HEK293 (cell line): Measurements from ENCODE around the gene HECA.

Source experiments
- CTCF ChIA-PET: fragments of 350-600 bp; formaldehyde crosslinking; extraction: SDS; loops from one replicate; lab custom pipeline; 2021; ENCODE audit warnings: antibody characterized with exemption; lab: Yijun Ruan, JAX
- POLR2A ChIA-PET: fragments of 300-600 bp; formaldehyde crosslinking; extraction: SDS; loops from one replicate; lab custom pipeline; 2020; ENCODE audit warnings: antibody characterized with exemption, inconsistent platforms; lab: Yijun Ruan, JAX
- H3K27ac ChIP-seq: fragments of 200-500 bp; sonication (Bioruptor generic); 2 replicates; pipeline ENCODE4 v1.5.1; 2014; ENCODE audit warnings: low read depth, low read length, control low read depth, inconsistent platforms; ENCODE audit errors: extremely low read depth
- H3K36me3 ChIP-seq, 2 experiments: fragments of 200-500 bp in 1 of 2; sonication (Bioruptor generic) in 1 of 2; 1 replicate in 1 of 2; 2 replicates in 1 of 2; pipeline ENCODE4 v1.5.1; 2014 to 2017; ENCODE audit warnings: inconsistent platforms in 2 of 2, low read length in 2 of 2; ENCODE audit not compliant: control insufficient read depth in 2 of 2, insufficient read depth in 1 of 2
- H3K4me1 ChIP-seq: fragments of 200-500 bp; sonication (Bioruptor generic); 2 replicates; pipeline ENCODE4 v1.5.1; 2014; ENCODE audit warnings: mild to moderate bottlenecking, low read length, inconsistent platforms; ENCODE audit not compliant: control insufficient read depth, insufficient read depth
- H3K4me3 ChIP-seq: 2 replicates; pipeline ENCODE4 v1.5.1; 2011; ENCODE audit warnings: low read depth, mild to moderate bottlenecking, control low read depth, low read length, moderate library complexity
- H3K9me3 ChIP-seq: fragments of 200-500 bp; sonication (Bioruptor generic); 2 replicates; pipeline ENCODE4 v1.5.1; 2014; ENCODE audit warnings: low read depth, low read length, inconsistent platforms; ENCODE audit not compliant: control insufficient read depth, insufficient read depth
- FEZF1 ChIP-seq: fragments of 450-650 bp; formaldehyde crosslinking; IDR thresholded peaks from 2 replicates; pipeline ENCODE4 v1.5.1; 2016; ENCODE audit warnings: missing biosample characterization, missing genetic modification characterization
- GLI2 ChIP-seq: fragments of 450-650 bp; formaldehyde crosslinking; IDR thresholded peaks from 2 replicates; pipeline ENCODE4; 2017; ENCODE audit warnings: missing biosample characterization, missing genetic modification characterization, low read depth, borderline replicate concordance
- GLIS2 ChIP-seq: fragments of 450-650 bp; formaldehyde crosslinking; IDR thresholded peaks from 2 replicates; pipeline ENCODE4 v1.5.1; 2016; ENCODE audit warnings: missing biosample characterization, missing genetic modification characterization
- HOXC10 ChIP-seq: sonication (generic); formaldehyde crosslinking; IDR thresholded peaks from 2 replicates; pipeline ENCODE4 v1.8.1; 2023; ENCODE audit warnings: mild to moderate bottlenecking, missing genetic modification reagents
- KLF8 ChIP-seq: fragments of 450-650 bp; formaldehyde crosslinking; IDR thresholded peaks from 2 replicates; pipeline ENCODE4 v1.5.1; 2016; ENCODE audit warnings: missing biosample characterization, missing genetic modification characterization
- KLF9 ChIP-seq: fragments of 450-650 bp; formaldehyde crosslinking; IDR thresholded peaks from 2 replicates; pipeline ENCODE4 v1.5.1; 2016; ENCODE audit warnings: missing biosample characterization, missing genetic modification characterization, low read depth
- RBAK ChIP-seq: fragments of 450-650 bp; formaldehyde crosslinking; IDR thresholded peaks from 2 replicates; pipeline ENCODE4 v1.5.1; 2016; ENCODE audit warnings: missing biosample characterization, missing genetic modification characterization
- YY1 ChIP-seq: fragments of 450-650 bp; formaldehyde crosslinking; IDR thresholded peaks from 2 replicates; pipeline ENCODE4 v1.5.1; 2018; ENCODE audit warnings: missing biosample characterization, missing genetic modification characterization
- ZBTB48 ChIP-seq: fragments of 450-650 bp; formaldehyde crosslinking; IDR thresholded peaks from 2 replicates; pipeline ENCODE4 v1.5.1; 2016; ENCODE audit warnings: missing biosample characterization, missing genetic modification characterization
- ZFP41 ChIP-seq: fragments of 450-650 bp; formaldehyde crosslinking; IDR thresholded peaks from 2 replicates; pipeline ENCODE4 v1.5.1; 2016; ENCODE audit warnings: missing biosample characterization, missing genetic modification characterization, borderline replicate concordance
- ZNF138 ChIP-seq: fragments of 450-650 bp; formaldehyde crosslinking; IDR thresholded peaks from 2 replicates; pipeline ENCODE4 v1.5.1; 2016; ENCODE audit warnings: missing biosample characterization, missing genetic modification characterization, borderline replicate concordance
- ZNF341 ChIP-seq: fragments of 450-650 bp; formaldehyde crosslinking; IDR thresholded peaks from 2 replicates; pipeline ENCODE4; 2016; ENCODE audit warnings: low read depth, missing biosample characterization, missing genetic modification characterization
- ZNF529 ChIP-seq: fragments of 450-650 bp; formaldehyde crosslinking; IDR thresholded peaks from 2 replicates; pipeline ENCODE4 v1.5.1; 2017; ENCODE audit warnings: missing genetic modification characterization, missing biosample characterization; ENCODE audit not compliant: insufficient replicate concordance
- ZNF544 ChIP-seq: fragments of 450-650 bp; formaldehyde crosslinking; IDR thresholded peaks from 2 replicates; pipeline ENCODE4 v1.5.0; 2017; ENCODE audit warnings: missing biosample characterization, missing genetic modification characterization
- ZNF561 ChIP-seq: fragments of 450-650 bp; IDR thresholded peaks from 2 replicates; pipeline ENCODE4 v1.5.1; 2018; ENCODE audit warnings: missing biosample characterization, missing genetic modification characterization, borderline replicate concordance
- ZNF585B ChIP-seq: fragments of 450-650 bp; formaldehyde crosslinking; IDR thresholded peaks from 2 replicates; pipeline ENCODE4 v1.5.1; 2016; ENCODE audit warnings: missing biosample characterization, missing genetic modification characterization
- ZNF610 ChIP-seq: fragments of 450-650 bp; formaldehyde crosslinking; IDR thresholded peaks from 2 replicates; pipeline ENCODE4 v1.5.1; 2016; ENCODE audit warnings: missing biosample characterization, missing genetic modification characterization, borderline replicate concordance
- TF ChIP-seq, protein P1 (sequence below): fragments of 450-650 bp; formaldehyde crosslinking; IDR thresholded peaks from 2 replicates; pipeline ENCODE4 v1.5.1; 2016; ENCODE audit warnings: missing biosample characterization, missing genetic modification characterization, borderline replicate concordance
- TF ChIP-seq, protein P2 (sequence below): fragments of 450-650 bp; IDR thresholded peaks from 2 replicates; pipeline ENCODE4 v1.5.1; 2018; ENCODE audit warnings: missing biosample characterization, mild to moderate bottlenecking, missing genetic modification characterization
- TF ChIP-seq, protein P3 (sequence below): fragments of 450-650 bp; formaldehyde crosslinking; IDR thresholded peaks from 2 replicates; pipeline ENCODE4 v1.5.1; 2016; ENCODE audit warnings: missing biosample characterization, missing genetic modification characterization, borderline replicate concordance
- TF ChIP-seq, protein P4 (sequence below): fragments of 450-650 bp; formaldehyde crosslinking; IDR thresholded peaks from 2 replicates; pipeline ENCODE4 v1.5.1; 2016; ENCODE audit warnings: missing biosample characterization, missing genetic modification characterization, low read depth

Gene HECA, protein sequence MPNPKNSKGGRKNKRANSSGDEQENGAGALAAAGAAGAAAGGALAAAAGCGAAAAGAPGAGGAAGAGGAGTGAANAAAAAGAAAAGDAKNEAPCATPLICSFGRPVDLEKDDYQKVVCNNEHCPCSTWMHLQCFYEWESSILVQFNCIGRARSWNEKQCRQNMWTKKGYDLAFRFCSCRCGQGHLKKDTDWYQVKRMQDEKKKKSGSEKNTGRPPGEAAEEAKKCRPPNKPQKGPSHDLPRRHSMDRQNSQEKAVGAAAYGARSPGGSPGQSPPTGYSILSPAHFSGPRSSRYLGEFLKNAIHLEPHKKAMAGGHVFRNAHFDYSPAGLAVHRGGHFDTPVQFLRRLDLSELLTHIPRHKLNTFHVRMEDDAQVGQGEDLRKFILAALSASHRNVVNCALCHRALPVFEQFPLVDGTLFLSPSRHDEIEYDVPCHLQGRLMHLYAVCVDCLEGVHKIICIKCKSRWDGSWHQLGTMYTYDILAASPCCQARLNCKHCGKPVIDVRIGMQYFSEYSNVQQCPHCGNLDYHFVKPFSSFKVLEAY

DNA sequence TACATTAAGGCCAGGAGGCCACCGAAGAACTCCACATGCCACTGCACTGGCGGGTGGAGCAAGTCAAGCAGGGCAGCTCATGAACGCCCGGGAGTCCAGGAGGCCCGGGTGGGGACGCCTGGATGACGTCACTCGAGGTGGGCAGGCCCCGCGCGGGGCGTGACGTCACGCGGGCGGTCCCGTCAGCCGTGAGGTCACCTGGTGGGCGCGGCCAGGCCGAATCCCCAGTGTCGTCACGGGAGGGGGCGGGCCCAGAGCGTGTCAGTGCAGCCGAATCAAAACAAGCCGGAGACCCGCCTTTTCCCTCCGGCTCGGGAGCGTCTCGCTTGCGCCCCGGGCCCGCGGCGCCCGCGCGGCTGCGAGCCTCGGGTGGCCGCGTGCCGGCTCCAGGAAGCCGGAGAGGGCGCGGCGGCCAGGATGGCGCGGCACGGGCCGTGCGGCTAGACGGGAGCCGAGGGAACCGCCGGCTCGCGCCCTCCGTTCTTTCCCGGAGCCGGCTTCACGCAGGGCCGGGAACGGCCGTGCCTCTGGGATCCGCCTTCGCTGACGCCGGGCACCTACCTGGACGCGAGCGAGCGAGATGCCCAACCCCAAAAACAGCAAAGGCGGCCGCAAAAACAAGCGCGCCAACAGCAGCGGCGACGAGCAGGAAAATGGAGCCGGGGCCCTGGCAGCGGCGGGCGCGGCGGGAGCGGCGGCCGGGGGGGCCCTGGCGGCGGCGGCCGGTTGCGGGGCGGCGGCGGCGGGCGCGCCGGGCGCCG, at the start of gene HECA:
Gene HECA, plus strand, starts transcription at position 264 of the 761 bp plus-strand sequence. Its CDS starts 317 bp downstream, at position 581.
- Histone ChIP-seq H3K9me3 (no peaks in the 10 kb centered on the region), H3K4me3 (peak within 1 kb of the TSS; percentile 92), H3K4me1 (peaks cover 10% of the 10 kb centered on the region; the same call in 1 of the 2 replicates), H3K27ac (peak within 1 kb of the TSS; percentile 86), H3K36me3 (peaks cover 0 to 8% of the 10 kb centered on the region in 2 experiments; a peak in 1 of 3 replicates)
- ChIA-PET POLR2A (no interaction called here), CTCF (interaction anchor here (0.6 to 0.9 kb wide), 2 partner anchors 10 to 617 kb away, joined by 3 to 4 read pairs; no protein-coding TSS in a partner anchor)
- TF ChIP-seq, protein P1, sequence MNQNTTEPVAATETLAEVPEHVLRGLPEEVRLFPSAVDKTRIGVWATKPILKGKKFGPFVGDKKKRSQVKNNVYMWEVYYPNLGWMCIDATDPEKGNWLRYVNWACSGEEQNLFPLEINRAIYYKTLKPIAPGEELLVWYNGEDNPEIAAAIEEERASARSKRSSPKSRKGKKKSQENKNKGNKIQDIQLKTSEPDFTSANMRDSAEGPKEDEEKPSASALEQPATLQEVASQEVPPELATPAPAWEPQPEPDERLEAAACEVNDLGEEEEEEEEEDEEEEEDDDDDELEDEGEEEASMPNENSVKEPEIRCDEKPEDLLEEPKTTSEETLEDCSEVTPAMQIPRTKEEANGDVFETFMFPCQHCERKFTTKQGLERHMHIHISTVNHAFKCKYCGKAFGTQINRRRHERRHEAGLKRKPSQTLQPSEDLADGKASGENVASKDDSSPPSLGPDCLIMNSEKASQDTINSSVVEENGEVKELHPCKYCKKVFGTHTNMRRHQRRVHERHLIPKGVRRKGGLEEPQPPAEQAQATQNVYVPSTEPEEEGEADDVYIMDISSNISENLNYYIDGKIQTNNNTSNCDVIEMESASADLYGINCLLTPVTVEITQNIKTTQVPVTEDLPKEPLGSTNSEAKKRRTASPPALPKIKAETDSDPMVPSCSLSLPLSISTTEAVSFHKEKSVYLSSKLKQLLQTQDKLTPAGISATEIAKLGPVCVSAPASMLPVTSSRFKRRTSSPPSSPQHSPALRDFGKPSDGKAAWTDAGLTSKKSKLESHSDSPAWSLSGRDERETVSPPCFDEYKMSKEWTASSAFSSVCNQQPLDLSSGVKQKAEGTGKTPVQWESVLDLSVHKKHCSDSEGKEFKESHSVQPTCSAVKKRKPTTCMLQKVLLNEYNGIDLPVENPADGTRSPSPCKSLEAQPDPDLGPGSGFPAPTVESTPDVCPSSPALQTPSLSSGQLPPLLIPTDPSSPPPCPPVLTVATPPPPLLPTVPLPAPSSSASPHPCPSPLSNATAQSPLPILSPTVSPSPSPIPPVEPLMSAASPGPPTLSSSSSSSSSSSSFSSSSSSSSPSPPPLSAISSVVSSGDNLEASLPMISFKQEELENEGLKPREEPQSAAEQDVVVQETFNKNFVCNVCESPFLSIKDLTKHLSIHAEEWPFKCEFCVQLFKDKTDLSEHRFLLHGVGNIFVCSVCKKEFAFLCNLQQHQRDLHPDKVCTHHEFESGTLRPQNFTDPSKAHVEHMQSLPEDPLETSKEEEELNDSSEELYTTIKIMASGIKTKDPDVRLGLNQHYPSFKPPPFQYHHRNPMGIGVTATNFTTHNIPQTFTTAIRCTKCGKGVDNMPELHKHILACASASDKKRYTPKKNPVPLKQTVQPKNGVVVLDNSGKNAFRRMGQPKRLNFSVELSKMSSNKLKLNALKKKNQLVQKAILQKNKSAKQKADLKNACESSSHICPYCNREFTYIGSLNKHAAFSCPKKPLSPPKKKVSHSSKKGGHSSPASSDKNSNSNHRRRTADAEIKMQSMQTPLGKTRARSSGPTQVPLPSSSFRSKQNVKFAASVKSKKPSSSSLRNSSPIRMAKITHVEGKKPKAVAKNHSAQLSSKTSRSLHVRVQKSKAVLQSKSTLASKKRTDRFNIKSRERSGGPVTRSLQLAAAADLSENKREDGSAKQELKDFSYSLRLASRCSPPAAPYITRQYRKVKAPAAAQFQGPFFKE (tag by site-specific recombination) = no peak
- TF ChIP-seq ZNF529 (tag by site-specific recombination) = no peak
- TF ChIP-seq RBAK (tag by site-specific recombination) = peak; percentile 73
- peak; percentile 13; the same call in 1 of the 2 replicates for TF ChIP-seq YY1 (tag by site-specific recombination)
- TF ChIP-seq ZNF138 (tag by site-specific recombination) = no peak
- TF ChIP-seq HOXC10 (CRISPR knock-in tag) = 0 out of 2 replicates have a peak, but pooled peaks have one; percentile 21
- TF ChIP-seq ZNF341 (tag by site-specific recombination) = no peak
- peak; percentile 98 for TF ChIP-seq KLF9 (tag by site-specific recombination)
- TF ChIP-seq ZFP41 (tag by site-specific recombination) = no peak
- TF ChIP-seq, protein P2, sequence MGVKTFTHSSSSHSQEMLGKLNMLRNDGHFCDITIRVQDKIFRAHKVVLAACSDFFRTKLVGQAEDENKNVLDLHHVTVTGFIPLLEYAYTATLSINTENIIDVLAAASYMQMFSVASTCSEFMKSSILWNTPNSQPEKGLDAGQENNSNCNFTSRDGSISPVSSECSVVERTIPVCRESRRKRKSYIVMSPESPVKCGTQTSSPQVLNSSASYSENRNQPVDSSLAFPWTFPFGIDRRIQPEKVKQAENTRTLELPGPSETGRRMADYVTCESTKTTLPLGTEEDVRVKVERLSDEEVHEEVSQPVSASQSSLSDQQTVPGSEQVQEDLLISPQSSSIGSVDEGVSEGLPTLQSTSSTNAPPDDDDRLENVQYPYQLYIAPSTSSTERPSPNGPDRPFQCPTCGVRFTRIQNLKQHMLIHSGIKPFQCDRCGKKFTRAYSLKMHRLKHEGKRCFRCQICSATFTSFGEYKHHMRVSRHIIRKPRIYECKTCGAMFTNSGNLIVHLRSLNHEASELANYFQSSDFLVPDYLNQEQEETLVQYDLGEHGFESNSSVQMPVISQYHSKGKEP (tag by site-specific recombination) = no peak
- peak; percentile 96 for TF ChIP-seq KLF8
- no peak for TF ChIP-seq ZBTB48 (tag by site-specific recombination)
- no peak for TF ChIP-seq ZNF544 (tag by site-specific recombination)
- TF ChIP-seq, protein P3, sequence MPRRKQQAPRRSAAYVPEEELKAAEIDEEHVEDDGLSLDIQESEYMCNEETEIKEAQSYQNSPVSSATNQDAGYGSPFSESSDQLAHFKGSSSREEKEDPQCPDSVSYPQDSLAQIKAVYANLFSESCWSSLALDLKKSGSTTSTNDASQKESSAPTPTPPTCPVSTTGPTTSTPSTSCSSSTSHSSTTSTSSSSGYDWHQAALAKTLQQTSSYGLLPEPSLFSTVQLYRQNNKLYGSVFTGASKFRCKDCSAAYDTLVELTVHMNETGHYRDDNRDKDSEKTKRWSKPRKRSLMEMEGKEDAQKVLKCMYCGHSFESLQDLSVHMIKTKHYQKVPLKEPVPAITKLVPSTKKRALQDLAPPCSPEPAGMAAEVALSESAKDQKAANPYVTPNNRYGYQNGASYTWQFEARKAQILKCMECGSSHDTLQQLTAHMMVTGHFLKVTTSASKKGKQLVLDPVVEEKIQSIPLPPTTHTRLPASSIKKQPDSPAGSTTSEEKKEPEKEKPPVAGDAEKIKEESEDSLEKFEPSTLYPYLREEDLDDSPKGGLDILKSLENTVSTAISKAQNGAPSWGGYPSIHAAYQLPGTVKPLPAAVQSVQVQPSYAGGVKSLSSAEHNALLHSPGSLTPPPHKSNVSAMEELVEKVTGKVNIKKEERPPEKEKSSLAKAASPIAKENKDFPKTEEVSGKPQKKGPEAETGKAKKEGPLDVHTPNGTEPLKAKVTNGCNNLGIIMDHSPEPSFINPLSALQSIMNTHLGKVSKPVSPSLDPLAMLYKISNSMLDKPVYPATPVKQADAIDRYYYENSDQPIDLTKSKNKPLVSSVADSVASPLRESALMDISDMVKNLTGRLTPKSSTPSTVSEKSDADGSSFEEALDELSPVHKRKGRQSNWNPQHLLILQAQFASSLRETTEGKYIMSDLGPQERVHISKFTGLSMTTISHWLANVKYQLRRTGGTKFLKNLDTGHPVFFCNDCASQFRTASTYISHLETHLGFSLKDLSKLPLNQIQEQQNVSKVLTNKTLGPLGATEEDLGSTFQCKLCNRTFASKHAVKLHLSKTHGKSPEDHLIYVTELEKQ (tag by site-specific recombination) = peak; percentile 89
- 0 out of 2 replicates have a peak, but pooled peaks have one; percentile 17 for TF ChIP-seq FEZF1 (tag by site-specific recombination)
- TF ChIP-seq, protein P4, sequence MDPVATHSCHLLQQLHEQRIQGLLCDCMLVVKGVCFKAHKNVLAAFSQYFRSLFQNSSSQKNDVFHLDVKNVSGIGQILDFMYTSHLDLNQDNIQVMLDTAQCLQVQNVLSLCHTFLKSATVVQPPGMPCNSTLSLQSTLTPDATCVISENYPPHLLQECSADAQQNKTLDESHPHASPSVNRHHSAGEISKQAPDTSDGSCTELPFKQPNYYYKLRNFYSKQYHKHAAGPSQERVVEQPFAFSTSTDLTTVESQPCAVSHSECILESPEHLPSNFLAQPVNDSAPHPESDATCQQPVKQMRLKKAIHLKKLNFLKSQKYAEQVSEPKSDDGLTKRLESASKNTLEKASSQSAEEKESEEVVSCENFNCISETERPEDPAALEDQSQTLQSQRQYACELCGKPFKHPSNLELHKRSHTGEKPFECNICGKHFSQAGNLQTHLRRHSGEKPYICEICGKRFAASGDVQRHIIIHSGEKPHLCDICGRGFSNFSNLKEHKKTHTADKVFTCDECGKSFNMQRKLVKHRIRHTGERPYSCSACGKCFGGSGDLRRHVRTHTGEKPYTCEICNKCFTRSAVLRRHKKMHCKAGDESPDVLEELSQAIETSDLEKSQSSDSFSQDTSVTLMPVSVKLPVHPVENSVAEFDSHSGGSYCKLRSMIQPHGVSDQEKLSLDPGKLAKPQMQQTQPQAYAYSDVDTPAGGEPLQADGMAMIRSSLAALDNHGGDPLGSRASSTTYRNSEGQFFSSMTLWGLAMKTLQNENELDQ (tag by site-specific recombination) = no peak
- peak; percentile 70; the same call in 1 of the 2 replicates for TF ChIP-seq ZNF561
- TF ChIP-seq GLI2 (tag by site-specific recombination) = no peak
- TF ChIP-seq ZNF585B (tag by site-specific recombination) = no peak
- peak; percentile 85 for TF ChIP-seq GLIS2 (tag by site-specific recombination)
- peak; percentile 72; the same call in 1 of the 2 replicates for TF ChIP-seq ZNF610
